NCI-H526 treated with DMSO at 0.1 percent for 48 hours (cell line): ENCODE measurements around the gene SLC5A3.

Experiments
- DNase-seq: peaks from one replicate; lab custom pipeline; 2025; lab: John Stamatoyannopoulos, UW

Gene SLC5A3

DNA sequence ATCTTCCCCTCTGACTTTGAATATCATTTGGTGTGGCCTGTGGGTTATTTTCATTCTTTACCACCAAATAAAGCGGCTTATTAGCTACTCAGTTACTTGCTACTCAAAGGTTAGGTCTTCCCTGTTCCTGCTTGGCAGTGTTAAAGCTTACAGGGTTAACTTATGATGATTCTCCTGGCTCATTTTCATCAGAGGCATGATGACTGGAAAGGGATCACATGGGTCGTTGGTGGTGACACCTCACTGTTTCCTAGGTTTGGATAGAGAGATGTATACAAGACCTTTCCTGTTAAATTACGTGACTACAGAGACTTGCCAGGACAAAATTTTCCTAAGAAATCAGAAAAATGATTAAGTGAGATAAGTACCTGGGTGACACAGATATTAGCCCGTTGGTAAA lies 27.4 kb downstream of the SLC5A3 start:
- DNase-seq = no peak

DNA sequence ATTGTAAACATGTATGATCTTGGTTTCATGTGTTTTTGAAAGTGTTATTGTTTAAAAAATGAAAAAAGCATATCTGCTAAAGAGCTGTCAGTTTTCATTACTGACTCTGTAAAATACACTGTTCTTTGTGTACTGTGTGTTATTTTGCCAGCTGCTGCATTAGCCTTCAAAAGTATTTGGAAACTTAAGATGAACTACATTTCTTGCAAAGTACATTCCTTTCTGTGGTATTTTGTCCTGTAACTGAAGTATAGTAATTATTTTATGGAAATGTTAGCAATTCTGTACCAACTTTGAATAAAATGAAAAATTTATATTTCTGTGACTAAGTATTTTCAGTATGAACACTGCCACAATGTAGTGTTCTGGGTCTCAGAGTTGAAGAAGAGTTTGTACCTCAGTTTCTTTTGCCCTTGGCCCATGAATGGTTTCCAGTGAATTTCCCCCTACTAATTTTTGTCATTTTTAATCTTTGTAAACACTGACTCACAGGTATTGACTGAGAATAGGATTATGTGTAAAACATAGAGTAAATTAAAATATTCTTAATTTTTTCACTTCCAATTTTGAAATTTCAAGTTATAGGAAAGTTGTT lies 32.7 kb downstream of the SLC5A3 start:
- no peak for DNase-seq

DNA sequence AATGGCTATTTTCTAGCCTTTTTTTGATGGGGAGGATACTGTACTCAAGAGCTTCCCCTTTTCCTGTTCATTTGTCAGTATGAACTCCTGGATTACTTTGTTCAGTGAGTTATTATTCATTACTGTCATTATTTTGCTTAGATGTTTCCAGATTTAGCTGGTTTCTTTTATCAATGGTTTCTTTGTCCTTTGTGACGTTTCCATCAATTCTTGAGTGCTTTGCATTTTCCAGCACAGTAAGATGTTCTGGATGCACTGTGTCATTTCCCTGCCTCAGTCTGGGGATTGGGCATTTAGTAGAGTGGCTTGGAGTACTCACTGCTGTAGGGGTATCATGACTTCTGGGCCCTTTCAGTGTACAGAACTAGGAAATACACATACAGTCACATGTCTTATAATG lies 34.2 kb downstream of the SLC5A3 start:
- no peak for DNase-seq

DNA sequence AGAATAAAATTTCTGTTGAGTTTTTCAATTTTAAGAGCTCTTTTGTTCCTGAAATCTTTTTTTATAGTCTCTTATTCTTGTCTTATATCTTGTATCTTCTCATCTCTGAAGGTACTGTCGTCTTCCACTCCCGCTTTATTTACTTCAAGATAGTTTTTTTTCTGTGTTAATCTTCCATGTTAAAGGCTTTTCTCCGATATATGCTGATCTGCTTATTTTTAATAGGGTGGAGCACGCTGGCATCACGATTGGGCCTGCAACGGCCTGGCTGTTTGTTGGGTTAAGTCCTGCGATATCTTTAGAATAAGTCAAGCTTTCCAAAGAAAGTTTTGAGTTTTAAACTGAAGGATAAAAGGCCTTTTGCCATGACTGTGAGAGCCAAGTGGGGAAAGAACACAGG lies 35.7 kb downstream of the SLC5A3 start:
- DNase-seq = no peak

DNA sequence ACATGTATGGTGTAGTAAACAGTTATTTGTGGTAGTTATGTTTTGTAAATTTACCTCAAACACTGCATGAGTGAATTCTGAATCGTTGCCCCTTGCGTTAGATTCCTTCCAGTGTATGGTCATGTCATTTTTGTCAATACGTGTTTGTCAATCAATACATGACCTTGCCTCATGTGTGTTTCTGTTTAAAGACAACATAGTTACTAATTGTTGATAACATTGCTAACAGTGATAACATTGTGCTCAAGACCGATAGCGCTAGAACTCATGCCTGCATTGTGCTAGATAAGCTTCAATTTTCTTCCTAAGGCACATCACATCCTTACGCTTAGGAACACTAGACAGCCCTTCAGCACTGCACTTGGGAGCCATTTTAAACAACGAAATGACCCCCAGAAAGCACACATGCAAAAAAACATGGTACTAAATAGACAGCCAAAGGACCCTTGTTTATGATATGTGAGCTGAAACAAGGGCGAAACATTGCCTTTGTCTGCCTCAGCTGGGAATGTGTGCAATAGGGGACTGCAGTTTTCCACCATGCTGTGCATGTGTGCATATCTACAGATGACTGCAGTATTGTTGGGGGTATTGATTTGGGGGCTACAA lies 37.3 kb downstream of the SLC5A3 start:
- DNase-seq = no peak

DNA sequence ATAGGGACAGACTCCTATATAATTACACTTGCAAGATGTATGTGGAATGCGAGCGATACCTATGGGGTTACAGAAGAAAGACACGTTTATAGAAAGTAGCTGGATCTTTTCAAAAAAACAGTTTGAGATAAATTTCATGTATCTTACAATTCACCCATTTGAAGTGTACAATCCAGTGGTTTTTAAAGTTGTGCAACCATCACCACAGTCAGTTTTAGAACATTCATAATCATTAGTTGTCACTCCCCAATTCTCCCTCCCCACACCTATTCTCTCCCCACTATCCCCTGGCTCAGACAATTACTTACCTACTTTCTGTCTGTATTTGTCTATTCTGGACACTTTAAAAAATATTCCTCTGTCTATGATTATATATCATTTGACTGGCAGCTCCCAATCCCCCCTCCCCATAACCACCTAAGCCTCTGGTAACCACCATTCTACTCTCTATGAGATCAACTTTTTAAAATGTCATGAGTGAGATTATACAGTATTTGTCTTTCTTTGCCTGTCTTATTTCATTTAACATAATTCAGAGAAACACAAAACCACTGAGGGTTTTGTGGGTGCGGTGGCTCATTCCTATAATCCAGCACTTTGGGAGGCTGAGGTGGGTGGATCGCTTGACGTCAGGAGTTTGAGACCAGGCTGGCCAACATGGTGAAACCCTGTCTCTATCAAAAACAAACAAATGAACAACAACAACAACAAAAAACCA lies 39.1 kb downstream of the SLC5A3 start:
- DNase-seq = no peak

DNA sequence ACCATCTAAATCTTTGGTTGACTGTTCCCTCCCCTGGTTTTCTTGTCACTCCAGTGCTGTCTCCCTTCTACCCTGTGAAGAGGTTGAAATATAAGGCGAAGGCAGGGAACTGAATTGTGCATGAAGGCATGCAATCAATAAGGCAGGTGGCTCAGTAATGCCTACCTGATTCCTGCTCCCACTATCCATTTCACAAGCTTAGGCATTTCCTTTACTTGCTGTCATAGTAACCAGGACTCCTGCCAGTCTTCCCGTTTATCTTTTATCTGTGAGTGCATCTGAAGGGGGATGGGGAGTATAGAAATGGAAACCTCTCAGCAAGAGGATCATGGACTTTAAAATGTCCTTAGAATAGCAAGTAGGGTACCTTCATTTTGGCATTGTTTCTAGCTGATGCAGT lies 40.5 kb downstream of the SLC5A3 start:
- DNase-seq = no peak

DNA sequence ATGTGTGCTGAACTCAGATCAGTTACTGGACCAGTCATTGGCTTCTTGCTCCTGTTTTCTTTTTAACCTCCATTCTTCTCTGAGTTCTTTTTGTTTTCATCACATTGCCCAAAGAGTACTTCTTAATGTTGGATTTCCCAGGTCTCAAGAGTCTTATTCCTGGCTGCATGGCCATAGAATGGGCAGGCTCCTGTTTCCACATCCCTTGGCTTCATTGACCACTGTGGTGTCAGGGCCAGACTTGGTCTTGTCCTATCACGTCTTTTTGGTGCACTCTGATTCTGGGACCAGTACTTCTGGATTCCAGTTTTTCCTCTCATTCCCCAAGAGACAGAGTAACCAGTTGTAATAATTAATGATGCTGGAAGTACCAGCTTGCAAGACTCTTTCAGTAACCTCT lies 41.8 kb downstream of the SLC5A3 start:
- no peak for DNase-seq

DNA sequence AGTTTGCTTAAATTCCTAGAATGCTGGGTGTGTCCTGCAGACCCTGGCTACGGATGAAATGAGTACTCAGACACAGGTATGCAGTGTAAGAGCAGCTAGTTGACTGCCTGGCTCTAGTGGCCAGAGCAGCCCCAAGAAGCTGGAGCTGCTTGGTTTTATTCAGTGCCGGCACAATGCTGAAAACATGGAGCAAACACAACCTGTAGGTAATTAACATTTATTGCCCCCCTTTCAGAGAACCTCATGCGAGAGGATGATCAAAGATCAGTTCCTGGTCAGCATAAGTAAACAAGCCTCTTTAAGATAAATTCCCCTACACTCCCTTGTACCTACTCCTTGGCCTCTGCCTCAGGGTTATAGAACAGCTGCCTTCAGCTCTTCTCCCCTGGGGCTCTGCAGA lies 43.2 kb downstream of the SLC5A3 start:
- no peak for DNase-seq

DNA sequence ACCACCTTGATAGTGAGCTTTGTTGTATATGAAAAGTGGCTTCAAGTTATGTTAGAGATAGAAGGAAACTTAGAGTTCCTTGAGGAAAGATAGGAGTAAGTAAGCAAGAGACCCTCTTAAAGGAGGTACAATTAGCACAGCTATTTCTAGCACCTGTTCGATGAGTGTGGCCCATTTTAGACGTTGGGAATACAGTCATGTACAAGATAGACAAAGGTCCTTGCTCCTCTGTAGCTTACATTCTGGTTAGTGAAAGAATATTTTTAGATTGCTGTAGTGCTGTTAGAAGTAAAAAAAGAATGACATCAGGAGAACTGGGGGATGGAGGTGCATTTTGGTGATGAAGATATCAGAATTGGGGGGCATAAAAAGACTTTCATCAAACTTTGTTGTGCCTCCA lies 47.5 kb downstream of the SLC5A3 start:
- no peak for DNase-seq

DNA sequence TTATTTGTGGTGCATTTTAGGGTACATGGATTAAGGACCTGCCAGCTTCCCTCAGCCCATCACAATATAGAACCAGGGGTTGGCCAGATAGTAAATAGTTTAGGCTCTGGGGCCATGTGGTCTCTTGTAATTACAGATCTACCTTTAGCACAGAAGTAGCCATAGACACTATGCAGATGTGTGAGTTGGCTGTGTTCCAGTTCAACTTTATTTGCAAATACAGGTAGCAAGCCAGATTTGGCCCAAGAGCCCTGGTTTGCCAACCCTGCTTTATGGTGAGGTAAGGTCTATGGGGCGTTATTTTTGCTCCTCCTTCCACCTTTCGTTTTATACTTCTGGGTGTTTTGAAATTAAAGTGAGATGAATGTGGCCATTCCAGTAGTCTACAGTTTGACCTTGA lies 48.7 kb downstream of the SLC5A3 start:
- DNase-seq = no peak
